Thoracic aorta (tissue), 2 donors: ENCODE measurements around the gene MOGAT1. TPM values are rescaled to one million over a fixed set of nuclear protein-coding genes. Genes with fewer than 3 reads are reported as not detected.
"Not testable (repeated sequence)": the region's sequence is repeated elsewhere in the genome, so short reads cannot be mapped to it uniquely, and the experiment has no call there.

Experiments
- ATAC-seq: fragments of 150-250 bp; one replicate; pipeline ENCODE4 v1.8.0; 2017; ENCODE audit warnings: low read depth; ENCODE audit not compliant: insufficient number of reproducible peaks, low FRiP score
- DNase-seq: peaks from one replicate; pipeline ENCODE4 v3.0.0-alpha.2; 2020; ENCODE audit warnings: low spot score
- H3K27ac ChIP-seq, 2 donors: fragments of 200-600 bp; sonication (generic); 1 replicate in 1 of 2; 2 replicates in 1 of 2; pipeline ENCODE4 v1.5.1; 2016; ENCODE audit warnings: mild to moderate bottlenecking in 2 of 2, moderate library complexity in 2 of 2
- H3K27me3 ChIP-seq: fragments of 200-600 bp; sonication (generic); replicated peaks from 2 replicates; pipeline ENCODE4 v1.6.0; 2016; ENCODE audit warnings: mild to moderate bottlenecking; ENCODE audit not compliant: insufficient read depth
- H3K36me3 ChIP-seq: fragments of 200-600 bp; sonication (generic); one replicate; pipeline ENCODE4 v1.5.1; 2016
- H3K4me1 ChIP-seq, 2 donors: fragments of 200-600 bp; sonication (generic); 1 replicate in 1 of 2; 2 replicates in 1 of 2; pipeline versions ENCODE4 v1.5.1 to v1.6.0; 2016; ENCODE audit warnings: low read depth in 2 of 2, mild to moderate bottlenecking in 1 of 2; ENCODE audit not compliant: control insufficient read depth in 1 of 2
- H3K4me3 ChIP-seq: fragments of 200-600 bp; sonication (generic); 2 replicates; pipeline ENCODE4 v1.5.1; 2016; ENCODE audit warnings: mild to moderate bottlenecking
- H3K9me3 ChIP-seq: fragments of 200-600 bp; sonication (generic); 2 replicates; pipeline ENCODE4 v1.5.1; 2016
- CTCF ChIP-seq: fragments of 200-600 bp; sonication (generic); IDR thresholded peaks from one replicate; pipeline ENCODE4 v1.5.1; 2019; ENCODE audit warnings: antibody characterized with exemption
- total RNA-seq, 2 donors: library from RNA; depleted of rRNA; stranded (reverse); fragments of >200 nt; gene quantifications; one replicate each; pipeline versions ENCODE4 v1.1.0 to v1.2.3, GENCODE V29; 2016

Gene MOGAT1
- total RNA-seq, 2 donors from 2014 or later, result not detected

- Histone ChIP-seq H3K4me3 (no peak overlapping the region), H3K9me3 (no peaks in the 10 kb centered on the region), H3K4me1 (peaks cover 16 to 35% of the 10 kb centered on the region in 2 donors), H3K27ac (no peak overlapping the region), H3K27me3 (no peaks in the 10 kb centered on the region), H3K36me3 (no peaks in the 10 kb centered on the region)
- ATAC-seq (no peak), DNase-seq (no peak)
- no peak for TF ChIP-seq CTCF
Measured at GRCh38 chr2:222751238-222751637, 79.8 kb downstream of the MOGAT1 start.

DNA sequence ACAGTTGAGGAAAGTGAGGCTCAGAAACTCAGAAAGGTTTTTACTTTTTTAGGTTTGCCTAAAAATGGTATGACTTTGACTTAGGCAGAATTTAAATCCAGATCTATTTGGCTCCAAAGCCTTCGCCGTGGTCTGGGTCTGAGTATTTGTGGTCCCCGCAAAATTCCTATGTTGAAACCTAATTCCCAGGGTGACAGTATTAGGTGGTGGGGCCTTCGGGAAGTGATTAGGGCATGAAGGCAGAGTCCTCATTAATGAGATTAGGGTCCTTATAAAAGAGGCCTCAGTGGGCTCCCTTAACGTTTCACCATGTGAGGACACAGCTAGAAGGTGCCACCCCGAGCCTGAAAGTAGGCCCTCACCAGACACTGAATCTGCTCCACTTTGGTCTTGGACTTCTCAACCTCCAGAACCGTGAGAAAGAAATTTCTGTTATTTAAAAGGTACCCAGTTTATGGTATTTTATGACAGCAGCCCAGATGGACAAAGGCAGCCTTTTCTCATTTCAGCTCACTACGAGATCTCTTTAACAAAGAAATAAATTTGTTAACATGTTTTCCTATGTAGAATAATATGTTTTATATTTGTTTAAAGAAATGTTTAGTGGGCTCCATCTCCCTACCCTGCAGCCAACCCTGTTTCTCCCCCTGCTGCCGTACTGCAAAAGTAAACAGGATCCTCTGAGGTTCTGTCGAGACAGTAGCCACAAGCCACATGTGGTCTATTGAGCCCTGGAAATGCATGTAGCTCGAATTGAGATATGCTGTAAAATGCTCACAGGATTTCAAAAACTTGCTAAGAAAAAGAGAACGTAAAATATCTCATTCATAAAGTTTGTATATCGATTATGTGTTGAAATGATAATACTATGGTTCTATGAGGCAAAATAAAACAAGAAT lies 80.6 kb downstream of the MOGAT1 start:
- Histone ChIP-seq H3K4me1 (peaks cover 16 to 29% of the 10 kb centered on the region in 2 donors), H3K36me3 (no peaks in the 10 kb centered on the region), H3K27me3 (no peaks in the 10 kb centered on the region), H3K9me3 (no peaks in the 10 kb centered on the region), H3K27ac (peak overlapping the region; percentile 83 to 92), H3K4me3 (no peak overlapping the region)
- DNase-seq (no peak), ATAC-seq (no peak)
- TF ChIP-seq CTCF, result no peak

- DNase-seq (no peak), ATAC-seq (no peak)
- Histone ChIP-seq H3K27ac (peak overlapping the region; percentile 83 to 92), H3K9me3 (no peaks in the 10 kb centered on the region), H3K36me3 (no peaks in the 10 kb centered on the region), H3K27me3 (no peaks in the 10 kb centered on the region), H3K4me3 (peak overlapping the region; percentile 49), H3K4me1 (peaks cover 16 to 29% of the 10 kb centered on the region in 2 donors)
- no peak for TF ChIP-seq CTCF
Measured at GRCh38 chr2:222752746-222753145, 81.3 kb downstream of the MOGAT1 start.

DNA sequence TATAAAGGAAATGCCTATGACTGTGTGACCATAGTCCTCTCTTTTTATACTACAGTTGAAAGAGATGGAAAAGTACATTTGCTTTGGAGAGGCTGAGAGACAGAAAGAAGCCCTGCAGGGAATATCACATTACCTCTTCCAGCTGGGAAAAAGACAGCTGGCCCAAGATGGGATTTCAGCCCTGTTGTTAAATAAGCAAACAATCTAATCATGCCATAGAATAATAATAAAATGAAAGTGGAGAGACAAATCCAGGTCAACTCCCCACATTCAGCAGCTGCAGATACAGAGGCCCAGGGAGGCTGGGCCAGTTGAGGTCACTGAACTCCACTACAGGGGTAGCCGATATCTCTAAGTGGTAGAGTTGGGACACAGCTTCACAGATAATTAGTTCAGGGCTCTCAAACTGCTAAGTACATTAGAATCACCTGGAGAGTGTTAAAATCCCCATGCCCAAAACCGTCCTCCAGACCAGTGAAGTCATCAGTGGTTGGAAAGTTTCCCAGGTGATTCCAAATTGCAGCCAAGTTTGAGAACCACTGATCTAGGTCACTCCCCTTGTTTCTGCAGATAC lies 81.9 kb downstream of the MOGAT1 start:
- H3K4me3 ChIP-seq, result peak overlapping the region; percentile 49
- peak; percentile 29 for ATAC-seq
- no peaks in the 10 kb centered on the region for H3K36me3 ChIP-seq
- H3K4me1 ChIP-seq, result peaks cover 16 to 29% of the 10 kb centered on the region in 2 donors
- H3K27ac ChIP-seq, result peak overlapping the region; percentile 83 to 92
- no peak for DNase-seq
- H3K9me3 ChIP-seq, result no peaks in the 10 kb centered on the region
- TF ChIP-seq CTCF, result no peak
- H3K27me3 ChIP-seq, result no peaks in the 10 kb centered on the region

GRCh38 chr2:222754324-222754930 lies 83.0 kb downstream of the MOGAT1 start:
- Histone ChIP-seq H3K27me3 (no peaks in the 10 kb centered on the region), H3K4me3 (no peak overlapping the region), H3K27ac (peak overlapping the region; percentile 83 to 92), H3K4me1 (peaks cover 16 to 29% of the 10 kb centered on the region in 2 donors), H3K36me3 (no peaks in the 10 kb centered on the region), H3K9me3 (no peaks in the 10 kb centered on the region)
- ATAC-seq, result no peak
- no peak for TF ChIP-seq CTCF
- DNase-seq, result no peak

DNA sequence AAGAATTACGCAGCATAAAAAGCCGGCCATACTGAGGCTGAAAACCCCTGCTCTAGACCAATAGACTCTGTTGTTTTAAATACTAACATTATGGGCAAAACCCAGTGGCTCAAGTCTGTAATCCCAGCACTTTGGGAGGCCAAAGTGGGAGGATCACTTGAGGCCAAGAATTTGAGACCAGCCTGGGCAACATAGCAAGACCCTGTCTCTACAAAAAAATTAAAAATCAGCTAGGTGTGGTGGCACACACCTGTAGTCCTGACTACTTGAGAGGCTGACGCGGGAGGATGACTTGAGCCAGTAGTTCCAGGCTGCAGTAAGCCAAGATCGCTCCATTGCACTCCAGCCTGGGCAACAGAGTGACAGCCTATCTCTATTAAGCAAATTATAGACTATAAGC lies 84.1 kb downstream of the MOGAT1 start:
- not testable (repeated sequence) for ATAC-seq, H3K4me3 ChIP-seq, DNase-seq, H3K27ac ChIP-seq, H3K36me3 ChIP-seq, H3K27me3 ChIP-seq, H3K9me3 ChIP-seq
- peaks cover 16 to 29% of the 10 kb centered on the region in 2 donors for H3K4me1 ChIP-seq
